HS-27A (cell line): ENCODE data around the gene ECSIT.

Source experiments
- DNase-seq: peaks from one replicate; pipeline ENCODE4 v3.0.0-alpha.2; 2012; ENCODE audit warnings: low read depth, missing footprints

ECSIT gene

GRCh38 chr19:11504502-11505031, 24.4 kb downstream of the ECSIT start:
- DNase-seq, result no peak

GRCh38 chr19:11499890-11500420, 29.0 kb downstream of the ECSIT start:
- no peak for DNase-seq

GRCh38 chr19:11499220-11499726, 29.7 kb downstream of the ECSIT start:
- no peak for DNase-seq

GRCh38 chr19:11496391-11497163, 32.4 kb downstream of the ECSIT start:
- peak; percentile 51 for DNase-seq

GRCh38 chr19:11495885-11496284, 33.0 kb downstream of the ECSIT start:
- no peak for DNase-seq

- no peak for DNase-seq
These were observed 33.5 kb downstream of the ECSIT start for GRCh38 chr19:11495481-11495880.

- no peak for DNase-seq
These were observed 34.2 kb downstream of the ECSIT start for GRCh38 chr19:11494634-11495285.

GRCh38 chr19:11489378-11489777, 39.6 kb downstream of the ECSIT start:
- no peak for DNase-seq

GRCh38 chr19:11486661-11487503, 42.1 kb downstream of the ECSIT start:
- DNase-seq, result no peak

- DNase-seq, result no peak
These were observed 43.6 kb downstream of the ECSIT start for GRCh38 chr19:11485245-11485837.

- no peak for DNase-seq
These were observed 45.4 kb downstream of the ECSIT start for GRCh38 chr19:11483366-11484111.

GRCh38 chr19:11482384-11483050, 46.4 kb downstream of the ECSIT start:
- peak; percentile 47 for DNase-seq

GRCh38 chr19:11481534-11482383, 47.2 kb downstream of the ECSIT start:
- DNase-seq, result peak; percentile 71

- DNase-seq, result no peak
These were observed 48.0 kb downstream of the ECSIT start, which contains the start of gene ELAVL3 for GRCh38 chr19:11480715-11481533. ELAVL3 (minus strand) TSS chr19:11481046; CDS start chr19:11480608, 438 bp downstream.

- no peak for DNase-seq
These were observed 48.8 kb downstream of the ECSIT start for GRCh38 chr19:11479898-11480714.

GRCh38 chr19:11479090-11479897, 49.6 kb downstream of the ECSIT start:
- no peak for DNase-seq
